Hepatocyte (in vitro differentiated cells): ENCODE results near the gene PPIP5K2.

ENCODE experiments used
- EZH2 ChIP-seq: fragments of 200-600 bp; sonication (generic); IDR thresholded peaks from 2 replicates; pipeline ENCODE4 v1.6.1; 2016; ENCODE audit warnings: antibody characterized with exemption, mild to moderate bottlenecking, borderline replicate concordance
- EZH2phosphoT487 ChIP-seq: fragments of 200-600 bp; sonication (generic); IDR thresholded peaks from one replicate; pipeline ENCODE4 v1.6.1; 2018; ENCODE audit warnings: antibody characterized with exemption, mild to moderate bottlenecking, low read depth, moderate library complexity; ENCODE audit not compliant: unreplicated experiment, severe bottlenecking
- TF ChIP-seq, protein P1 (sequence below): fragments of 200-600 bp; sonication (generic); IDR thresholded peaks from 2 replicates; pipeline ENCODE4 v1.5.1; 2016; ENCODE audit warnings: antibody characterized with exemption, mild to moderate bottlenecking; ENCODE audit not compliant: poor library complexity

DNA sequence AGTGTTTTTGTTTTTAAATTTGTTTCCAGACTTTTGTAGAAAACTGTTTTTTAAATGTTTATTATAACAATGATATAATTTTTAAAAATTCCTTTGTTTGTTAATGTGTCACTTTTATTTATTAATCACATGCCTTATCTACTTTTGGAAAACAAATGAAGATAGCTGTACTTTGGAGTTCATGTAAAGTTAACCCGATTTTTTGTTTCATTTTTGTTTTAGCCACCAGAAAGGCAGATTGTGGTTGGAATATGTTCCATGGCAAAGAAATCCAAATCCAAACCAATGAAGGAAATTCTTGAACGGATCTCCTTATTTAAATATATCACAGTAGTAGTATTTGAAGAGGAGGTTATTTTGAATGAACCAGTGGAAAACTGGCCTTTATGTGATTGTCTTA lies 13.1 kb downstream of the PPIP5K2 start:
- TF ChIP-seq, protein P1, sequence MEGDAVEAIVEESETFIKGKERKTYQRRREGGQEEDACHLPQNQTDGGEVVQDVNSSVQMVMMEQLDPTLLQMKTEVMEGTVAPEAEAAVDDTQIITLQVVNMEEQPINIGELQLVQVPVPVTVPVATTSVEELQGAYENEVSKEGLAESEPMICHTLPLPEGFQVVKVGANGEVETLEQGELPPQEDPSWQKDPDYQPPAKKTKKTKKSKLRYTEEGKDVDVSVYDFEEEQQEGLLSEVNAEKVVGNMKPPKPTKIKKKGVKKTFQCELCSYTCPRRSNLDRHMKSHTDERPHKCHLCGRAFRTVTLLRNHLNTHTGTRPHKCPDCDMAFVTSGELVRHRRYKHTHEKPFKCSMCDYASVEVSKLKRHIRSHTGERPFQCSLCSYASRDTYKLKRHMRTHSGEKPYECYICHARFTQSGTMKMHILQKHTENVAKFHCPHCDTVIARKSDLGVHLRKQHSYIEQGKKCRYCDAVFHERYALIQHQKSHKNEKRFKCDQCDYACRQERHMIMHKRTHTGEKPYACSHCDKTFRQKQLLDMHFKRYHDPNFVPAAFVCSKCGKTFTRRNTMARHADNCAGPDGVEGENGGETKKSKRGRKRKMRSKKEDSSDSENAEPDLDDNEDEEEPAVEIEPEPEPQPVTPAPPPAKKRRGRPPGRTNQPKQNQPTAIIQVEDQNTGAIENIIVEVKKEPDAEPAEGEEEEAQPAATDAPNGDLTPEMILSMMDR: no peak
- TF ChIP-seq EZH2 (no peak), EZH2phosphoT487 (no peak)
